Measurements from ENCODE around the gene CDCA7L.

DNA sequence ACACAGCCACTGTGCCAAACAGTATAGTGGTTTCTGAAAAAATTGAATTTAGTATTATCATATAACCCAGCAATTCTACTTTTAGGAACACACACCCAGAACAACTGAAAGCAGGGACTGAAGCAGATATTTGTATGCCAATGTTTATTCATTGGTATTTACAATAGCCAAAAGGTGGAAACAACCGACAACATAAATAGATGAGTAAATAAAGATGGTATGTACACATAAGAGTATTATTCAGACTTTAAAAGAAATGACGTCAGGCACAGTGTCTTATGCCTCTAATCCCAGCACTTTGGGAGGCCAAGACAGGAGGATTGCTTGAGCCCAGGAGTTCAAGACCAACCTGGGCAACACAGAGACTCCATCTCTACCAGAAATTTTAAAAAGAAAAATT is 7.2 kb downstream of the CDCA7L start:
- TF ChIP-seq BHLHE40 (IDR thresholded peaks at IDR 0.05; ENCODE audit: borderline replicate concordance) (no peak), SUZ12 (IDR thresholded peaks at IDR 0.05) (no peak), LEF1 (IDR thresholded peaks at IDR 0.05; ENCODE audit: borderline replicate concordance) (no peak)

Measured in HEK293T (cell line).